ENCODE measurements around the gene COPS8. TPM values are rescaled to one million over a fixed set of nuclear protein-coding genes. Genes with fewer than 3 reads are reported as not detected.

The COPS8 gene
- total and polyA plus RNA-seq, 2 of the 4 experiments (the other 2 are of a cell fraction) = 47.0 to 64.9 TPM

DNA sequence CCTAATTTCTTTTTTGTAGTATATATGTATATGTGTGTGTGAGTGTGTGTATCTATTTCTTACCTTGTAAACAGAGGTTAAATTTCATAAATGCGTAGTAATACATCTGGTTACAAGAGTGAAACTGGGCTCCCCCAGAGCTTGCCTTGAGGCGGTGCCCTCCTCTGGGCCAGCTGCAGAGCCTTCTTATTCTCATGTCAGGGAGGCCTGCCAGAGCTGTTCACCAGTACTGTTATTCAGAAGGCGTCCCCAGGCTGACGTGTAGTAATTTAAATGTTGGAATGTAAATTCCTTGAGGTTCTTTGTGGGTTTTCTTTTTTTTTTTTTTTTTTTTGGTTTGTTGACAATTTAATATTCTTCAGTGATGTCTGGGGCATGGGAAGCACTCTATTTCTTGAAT lies 11.2 kb downstream of the COPS8 start:
- no peak overlapping the region; the same call in none of the 2 replicates for H3K4me2 ChIP-seq (ENCODE audit: low read depth, low read length)
- no peak overlapping the region for H3K4me3 ChIP-seq (ENCODE audit: insufficient read depth, low read depth, low read length)
- 0 out of 3 replicates have a peak overlapping the region, but pooled peaks have one; percentile 27 for H2BK15ac ChIP-seq (ENCODE audit: low read depth, low read length)
- peak overlapping the region; percentile 12; the same call in 1 of the 2 replicates for H3K27ac ChIP-seq (ENCODE audit: insufficient read depth, low read length)
- H4K91ac ChIP-seq (ENCODE audit: insufficient read depth, low read depth, low read length) = no peak overlapping the region
- H3K4me1 ChIP-seq (ENCODE audit: control insufficient read depth, insufficient read depth, low read length) = peaks cover 16% of the 10 kb centered on the region
- CTCF ChIA-PET = interaction anchor here (0.6 to 2.0 kb wide), 4 partner anchors 11 to 891 kb away, joined by 3 to 6 read pairs (median 4); partner anchors contain the start of gene COPS8
- H3K18ac ChIP-seq (ENCODE audit: low read depth, low read length) = no peak overlapping the region
- no peak overlapping the region for H2AK5ac ChIP-seq (ENCODE audit: low read depth, low read length)
- H3K79me1 ChIP-seq (ENCODE audit: low read depth in 1 of 2, low read length in 2 of 2) = peaks cover 19 to 38% of the 10 kb centered on the region in 2 experiments
- H3K9ac ChIP-seq (ENCODE audit: low read depth, low read length) = no peak overlapping the region
- peak overlapping the region; percentile 87 for H2BK5ac ChIP-seq (ENCODE audit: low read depth, low read length, poor library complexity, severe bottlenecking)
- H3K56ac ChIP-seq (ENCODE audit: extremely low read depth, insufficient read depth, low read length) = no peak overlapping the region
- H4K8ac ChIP-seq (ENCODE audit: low read depth in 2 of 2, low read length in 2 of 2) = 0 out of 4 replicates have a peak overlapping the region, but pooled peaks of 1 of the 2 experiments have one; percentile 55
- no peaks in the 10 kb centered on the region for H3K27me3 ChIP-seq (ENCODE audit: control insufficient read depth, insufficient read depth, low read length)
- TF ChIP-seq POLR2A (IDR thresholded peaks at IDR 0.05; ENCODE audit: low read depth, low read length) = no peak
- TF ChIP-seq MAZ (IDR thresholded peaks at IDR 0.05; ENCODE audit: borderline replicate concordance, low read depth, low read length) = no peak
- TF ChIP-seq NFE2L2 (IDR thresholded peaks at IDR 0.05; ENCODE audit: low read depth, low read length) = no peak
- TF ChIP-seq, protein P1, sequence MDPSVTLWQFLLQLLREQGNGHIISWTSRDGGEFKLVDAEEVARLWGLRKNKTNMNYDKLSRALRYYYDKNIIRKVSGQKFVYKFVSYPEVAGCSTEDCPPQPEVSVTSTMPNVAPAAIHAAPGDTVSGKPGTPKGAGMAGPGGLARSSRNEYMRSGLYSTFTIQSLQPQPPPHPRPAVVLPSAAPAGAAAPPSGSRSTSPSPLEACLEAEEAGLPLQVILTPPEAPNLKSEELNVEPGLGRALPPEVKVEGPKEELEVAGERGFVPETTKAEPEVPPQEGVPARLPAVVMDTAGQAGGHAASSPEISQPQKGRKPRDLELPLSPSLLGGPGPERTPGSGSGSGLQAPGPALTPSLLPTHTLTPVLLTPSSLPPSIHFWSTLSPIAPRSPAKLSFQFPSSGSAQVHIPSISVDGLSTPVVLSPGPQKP (IDR thresholded peaks at IDR 0.05; ENCODE audit: borderline replicate concordance, low read depth, low read length) = no peak
- TF ChIP-seq CHD1 (IDR thresholded peaks at IDR 0.05; ENCODE audit: low read depth, low read length) = no peak
- TF ChIP-seq MXI1 (IDR thresholded peaks at IDR 0.05; ENCODE audit: borderline replicate concordance, low read depth, low read length) = no peak
- TF ChIP-seq SMC3 (IDR thresholded peaks at IDR 0.05; ENCODE audit: low read depth, low read length) = no peak
- no peak for TF ChIP-seq FOS (IDR thresholded peaks at IDR 0.05; ENCODE audit: low read depth, low read length)
- no peak for TF ChIP-seq USF2 (IDR thresholded peaks at IDR 0.05; ENCODE audit: low read depth, low read length)
- TF ChIP-seq, protein P2, sequence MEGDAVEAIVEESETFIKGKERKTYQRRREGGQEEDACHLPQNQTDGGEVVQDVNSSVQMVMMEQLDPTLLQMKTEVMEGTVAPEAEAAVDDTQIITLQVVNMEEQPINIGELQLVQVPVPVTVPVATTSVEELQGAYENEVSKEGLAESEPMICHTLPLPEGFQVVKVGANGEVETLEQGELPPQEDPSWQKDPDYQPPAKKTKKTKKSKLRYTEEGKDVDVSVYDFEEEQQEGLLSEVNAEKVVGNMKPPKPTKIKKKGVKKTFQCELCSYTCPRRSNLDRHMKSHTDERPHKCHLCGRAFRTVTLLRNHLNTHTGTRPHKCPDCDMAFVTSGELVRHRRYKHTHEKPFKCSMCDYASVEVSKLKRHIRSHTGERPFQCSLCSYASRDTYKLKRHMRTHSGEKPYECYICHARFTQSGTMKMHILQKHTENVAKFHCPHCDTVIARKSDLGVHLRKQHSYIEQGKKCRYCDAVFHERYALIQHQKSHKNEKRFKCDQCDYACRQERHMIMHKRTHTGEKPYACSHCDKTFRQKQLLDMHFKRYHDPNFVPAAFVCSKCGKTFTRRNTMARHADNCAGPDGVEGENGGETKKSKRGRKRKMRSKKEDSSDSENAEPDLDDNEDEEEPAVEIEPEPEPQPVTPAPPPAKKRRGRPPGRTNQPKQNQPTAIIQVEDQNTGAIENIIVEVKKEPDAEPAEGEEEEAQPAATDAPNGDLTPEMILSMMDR (conservative IDR thresholded peaks at IDR 0.05; ENCODE audit: low read depth, low read length) = no peak
- no peak for TF ChIP-seq CEBPB (IDR thresholded peaks at IDR 0.05; ENCODE audit: low read depth, low read length)
- H3K23ac ChIP-seq (ENCODE audit: low read depth, low read length) = no peak overlapping the region
- H3K36me3 ChIP-seq (ENCODE audit: control insufficient read depth, insufficient read depth, low read length) = peaks cover 18% of the 10 kb centered on the region
- in situ Hi-C loops (cut with MboI; ENCODE audit: low sequenced_read_pairs) (loop anchor here (25.0 kb wide), 1 partner anchor 1460 kb away; no protein-coding TSS in a partner anchor), intact Hi-C loops (cut with micrococcal nuclease) (loop anchor here (10.0 kb wide), 2 partner anchors 218 to 648 kb away; no protein-coding TSS in a partner anchor), dilution Hi-C loops (cut with HindIII; ENCODE audit: low sequenced_read_pairs, unreplicated experiment) (no loop called here)
- H3K4ac ChIP-seq (ENCODE audit: low read depth, low read length) = no peak overlapping the region
- ATAC-seq (ENCODE audit: low read depth) (peak; percentile 50), DNase-seq (peak; percentile 77)
- H3K14ac ChIP-seq (replicated peaks; ENCODE audit: low read depth, low read length) = 0 out of 2 replicates have a peak overlapping the region, but pooled peaks have one; percentile 64
- no peaks in the 10 kb centered on the region for H4K20me1 ChIP-seq (ENCODE audit: insufficient read depth, low read length)
- BruUV-seq (replicated peaks) = no TSS peak
- no peak overlapping the region for H2AFZ ChIP-seq (replicated peaks; ENCODE audit: low read length, poor library complexity)
- no CpG with 5 or more reads among the region's 4 CpGs for WGBS, 2 experiments (ENCODE audit: extremely low coverage in 2 of 2, insufficient read length in 1 of 2)
- H3K9me1 ChIP-seq (ENCODE audit: insufficient read depth, low read length) = peaks cover 3% of the 10 kb centered on the region; the same call in 1 of the 2 replicates
- H2BK20ac ChIP-seq (ENCODE audit: low read depth, low read length) = no peak overlapping the region
- no peaks in the 10 kb centered on the region for H3K9me3 ChIP-seq (ENCODE audit: control insufficient read depth, insufficient read depth, low read length)
- POLR2A ChIA-PET (ENCODE audit: unreplicated experiment) = no interaction called here
- H2BK120ac ChIP-seq (ENCODE audit: low read depth, low read length) = no peak overlapping the region
- H2AK9ac ChIP-seq (replicated peaks; ENCODE audit: low read depth, low read length, poor library complexity) = no peak overlapping the region
- no peak overlapping the region for H4K5ac ChIP-seq (ENCODE audit: low read depth, low read length)
